SJSA1 (cell line): ENCODE data around the gene SIPA1L3. TPM values are rescaled to one million over a fixed set of nuclear protein-coding genes. Genes with fewer than 3 reads are reported as not detected.

Source experiments
- DNase-seq, 2 experiments: peaks; one replicate each; pipeline ENCODE4 v3.0.0-alpha.2; 2015 to 2020; ENCODE audit warnings: low spot score in 2 of 2, low read depth in 1 of 2
- H3K27ac ChIP-seq: fragments of 250-450 bp; sonication (Bioruptor Pico); 2 replicates; pipeline ENCODE4 v1.5.1; 2020; ENCODE audit warnings: mild to moderate bottlenecking, moderate library complexity
- H3K27me3 ChIP-seq: fragments of 250-450 bp; sonication (Bioruptor Pico); replicated peaks from 2 replicates; pipeline ENCODE4 v1.5.1; 2020; ENCODE audit warnings: mild to moderate bottlenecking, moderate library complexity
- H3K36me3 ChIP-seq: fragments of 250-450 bp; sonication (Bioruptor Pico); 2 replicates; pipeline ENCODE4 v1.5.1; 2020; ENCODE audit warnings: mild to moderate bottlenecking
- H3K4me1 ChIP-seq: fragments of 250-450 bp; sonication (Bioruptor Pico); replicated peaks from 2 replicates; pipeline ENCODE4 v1.6.1; 2021; ENCODE audit warnings: mild to moderate bottlenecking
- H3K4me3 ChIP-seq: fragments of 250-450 bp; sonication (Bioruptor Pico); 2 replicates; pipeline ENCODE4 v1.5.1; 2020; ENCODE audit warnings: mild to moderate bottlenecking
- H3K9me3 ChIP-seq: fragments of 250-450 bp; sonication (Bioruptor Pico); replicated peaks from 2 replicates; pipeline ENCODE4 v1.5.1; 2020; ENCODE audit warnings: mild to moderate bottlenecking
- total RNA-seq: library from RNA; depleted of rRNA; stranded (reverse); fragments of >200 nt; shearing (Covaris generic); gene quantifications from 2 replicates; pipeline ENCODE4 v1.2.3, GENCODE V29; 2014

Gene SIPA1L3
- total RNA-seq, 1 experiment from 2014 or later: 9.3 TPM

GRCh38 chr19:38009650-38010242 lies 102.7 kb downstream of the SIPA1L3 start:
- no peak overlapping the region for H3K4me3 ChIP-seq

DNA sequence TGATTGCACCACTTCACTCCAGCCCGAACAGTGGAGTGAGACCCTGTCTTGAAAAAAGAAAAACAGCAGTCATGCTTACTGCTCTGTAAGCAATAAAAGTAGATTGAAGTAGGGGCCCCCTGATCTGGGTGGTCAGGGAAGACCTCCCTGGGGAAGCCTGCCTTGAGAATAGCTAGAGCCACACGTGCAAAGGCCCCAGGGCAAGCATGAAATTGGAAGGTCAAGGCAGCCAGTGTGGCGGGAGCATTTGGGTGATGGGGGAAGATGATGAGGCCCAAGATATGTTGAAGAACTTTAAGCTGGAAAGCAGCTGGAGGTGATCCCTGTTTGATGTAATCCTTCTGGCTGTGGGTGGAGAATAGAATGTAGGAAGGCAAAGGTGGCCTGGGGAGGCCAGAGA lies 104.4 kb downstream of the SIPA1L3 start:
- H3K27ac ChIP-seq: no peak overlapping the region
- H3K4me3 ChIP-seq: no peak overlapping the region
- H3K36me3 ChIP-seq: peaks cover 5% of the 10 kb centered on the region; the same call in 1 of the 2 replicates
- H3K9me3 ChIP-seq: no peaks in the 10 kb centered on the region
- no peaks in the 10 kb centered on the region for H3K4me1 ChIP-seq
- no peak for DNase-seq
- no peaks in the 10 kb centered on the region for H3K27me3 ChIP-seq

More at GRCh38 chr19:38009650-38010242, 102.7 kb downstream of the SIPA1L3 start:
- no peaks in the 10 kb centered on the region for H3K27me3 ChIP-seq
- no peak overlapping the region for H3K27ac ChIP-seq
- peaks cover 5% of the 10 kb centered on the region; the same call in 1 of the 2 replicates for H3K36me3 ChIP-seq
- H3K9me3 ChIP-seq: no peaks in the 10 kb centered on the region
- no peak for DNase-seq
- peaks cover 9% of the 10 kb centered on the region for H3K4me1 ChIP-seq

DNA sequence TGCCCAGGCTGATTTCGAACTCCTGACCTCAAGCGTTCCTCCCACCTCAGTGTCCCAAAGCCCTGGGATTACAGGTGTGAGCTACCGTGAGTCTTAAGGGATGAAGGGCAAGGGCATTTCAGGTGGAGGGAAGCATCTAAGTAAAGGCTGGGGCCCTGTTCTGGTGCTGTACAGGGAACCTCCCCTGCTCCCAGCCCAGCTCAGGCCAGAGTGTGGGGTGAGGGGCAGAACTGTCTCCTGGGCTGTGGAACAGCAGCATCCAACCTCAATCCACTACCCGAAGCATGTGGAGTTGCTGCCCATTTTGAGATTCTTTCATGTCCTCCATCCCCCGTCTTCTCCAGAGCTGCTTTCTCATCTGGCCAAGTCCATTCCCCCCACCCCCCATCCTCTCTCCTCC lies 105.3 kb downstream of the SIPA1L3 start:
- Histone ChIP-seq H3K27me3 (no peaks in the 10 kb centered on the region), H3K27ac (no peak overlapping the region), H3K4me1 (no peaks in the 10 kb centered on the region), H3K9me3 (no peaks in the 10 kb centered on the region), H3K36me3 (peaks cover 5% of the 10 kb centered on the region; the same call in 1 of the 2 replicates), H3K4me3 (no peak overlapping the region)
- no peak for DNase-seq

DNA sequence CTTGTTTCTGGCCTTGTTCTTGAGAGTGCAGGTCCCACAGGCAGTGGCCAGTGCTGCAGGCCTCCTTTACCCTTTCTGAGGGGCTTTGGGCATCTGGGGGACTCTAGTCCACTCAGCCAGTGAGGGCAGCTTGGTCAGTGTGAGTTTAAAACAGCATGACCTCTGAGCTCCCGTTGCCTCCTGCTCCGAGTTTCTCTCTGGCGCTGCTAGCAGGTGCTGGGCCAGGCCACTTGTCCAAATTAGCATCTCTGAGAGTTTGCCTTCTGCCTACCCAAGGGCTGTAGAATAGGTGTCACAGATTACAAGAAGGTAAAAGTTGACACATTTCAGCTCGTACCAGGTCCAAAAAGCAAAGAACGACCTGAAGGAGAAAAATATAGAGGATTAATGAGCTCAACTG lies 105.9 kb downstream of the SIPA1L3 start:
- Histone ChIP-seq H3K27ac (no peak overlapping the region), H3K36me3 (peaks cover 5% of the 10 kb centered on the region; the same call in 1 of the 2 replicates), H3K4me1 (no peaks in the 10 kb centered on the region), H3K9me3 (no peaks in the 10 kb centered on the region), H3K4me3 (no peak overlapping the region), H3K27me3 (no peaks in the 10 kb centered on the region)
- DNase-seq: no peak

DNA sequence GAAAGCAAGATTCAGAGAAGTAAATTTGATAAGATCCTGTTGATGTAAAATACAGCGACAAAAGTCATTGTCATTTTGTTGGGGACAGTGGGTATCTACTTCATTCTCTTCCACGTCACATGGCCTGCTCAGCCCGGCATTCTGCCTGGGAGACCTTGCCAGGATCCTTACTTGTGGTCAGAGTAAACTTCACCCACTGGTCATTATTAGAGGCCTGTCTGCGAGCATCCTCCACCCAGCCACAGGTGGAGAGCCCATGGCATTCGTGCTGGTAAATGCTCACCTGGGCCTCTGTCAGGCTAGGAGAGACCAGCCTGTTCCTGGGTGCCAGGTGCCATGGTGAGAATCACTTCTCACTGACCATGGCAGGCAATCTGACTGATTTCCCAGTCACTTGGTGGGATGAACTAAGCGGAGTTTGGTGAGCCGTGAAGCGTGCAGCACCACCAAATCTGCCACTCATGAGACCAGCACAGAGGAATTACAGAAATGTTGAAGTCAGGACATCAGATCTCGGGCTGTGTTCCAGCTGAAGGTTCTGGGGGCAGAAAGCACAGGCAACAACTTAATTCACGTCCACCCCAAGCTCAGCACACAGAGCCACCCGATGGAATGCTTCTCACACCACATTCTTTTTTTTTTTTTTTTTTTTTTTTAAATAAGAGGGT lies 107.0 kb downstream of the SIPA1L3 start:
- no peaks in the 10 kb centered on the region for H3K27me3 ChIP-seq
- H3K36me3 ChIP-seq: peaks cover 5% of the 10 kb centered on the region; the same call in 1 of the 2 replicates
- H3K9me3 ChIP-seq: no peaks in the 10 kb centered on the region
- no peak overlapping the region for H3K27ac ChIP-seq
- no peak for DNase-seq
- H3K4me3 ChIP-seq: no peak overlapping the region
- no peaks in the 10 kb centered on the region for H3K4me1 ChIP-seq

- no peak for DNase-seq
- Histone ChIP-seq H3K36me3 (peaks cover 5% of the 10 kb centered on the region; the same call in 1 of the 2 replicates), H3K27ac (no peak overlapping the region), H3K4me3 (no peak overlapping the region), H3K9me3 (no peaks in the 10 kb centered on the region), H3K4me1 (no peaks in the 10 kb centered on the region), H3K27me3 (no peaks in the 10 kb centered on the region)
These were observed 108.2 kb downstream of the SIPA1L3 start for GRCh38 chr19:38015216-38015615.

- Histone ChIP-seq H3K9me3 (no peaks in the 10 kb centered on the region), H3K27ac (no peak overlapping the region), H3K36me3 (peaks cover 3% of the 10 kb centered on the region; the same call in 1 of the 2 replicates), H3K27me3 (no peaks in the 10 kb centered on the region), H3K4me3 (no peak overlapping the region), H3K4me1 (no peaks in the 10 kb centered on the region)
- DNase-seq: no peak
These were observed 108.8 kb downstream of the SIPA1L3 start for GRCh38 chr19:38015761-38016160.

DNA sequence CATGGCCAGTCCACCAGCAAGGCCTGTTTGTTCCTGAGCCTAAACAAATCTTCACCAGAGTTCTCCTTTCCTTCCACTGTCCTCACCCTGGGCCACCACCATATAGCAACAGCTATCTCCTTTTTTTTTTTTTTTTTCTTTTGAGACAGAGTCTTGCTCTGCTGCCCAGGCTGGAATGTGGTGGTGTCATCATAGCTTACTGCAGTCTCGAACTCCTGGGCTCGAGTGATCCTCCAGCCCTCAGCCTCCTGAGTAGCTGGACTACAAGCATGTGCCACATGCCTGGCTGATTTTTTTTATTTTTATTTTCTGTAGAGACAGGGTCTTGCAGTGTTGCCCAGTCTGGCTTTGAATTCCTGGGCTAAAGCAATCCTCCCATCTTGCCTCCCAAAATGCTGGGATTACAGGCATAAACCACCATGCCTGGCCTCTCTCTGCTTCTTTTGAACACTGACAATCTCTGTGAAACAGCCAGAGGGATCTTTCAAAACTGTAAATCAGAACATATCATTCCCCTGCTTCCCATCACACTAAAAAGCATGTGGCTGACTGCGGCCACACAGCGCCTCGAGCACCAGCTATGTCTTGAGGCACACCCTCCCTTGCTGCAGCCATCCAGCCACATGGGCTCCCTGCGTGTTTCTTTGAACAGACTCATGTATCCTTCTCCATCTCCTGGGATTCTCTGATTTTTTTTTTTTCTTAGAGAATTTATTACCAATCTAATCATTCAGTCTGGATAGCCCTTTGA lies 110.6 kb downstream of the SIPA1L3 start:
- H3K4me1 ChIP-seq: no peaks in the 10 kb centered on the region
- H3K4me3 ChIP-seq: no peak overlapping the region
- H3K27me3 ChIP-seq: no peaks in the 10 kb centered on the region
- H3K36me3 ChIP-seq: no peaks in the 10 kb centered on the region
- no peak overlapping the region for H3K27ac ChIP-seq
- no peak for DNase-seq
- H3K9me3 ChIP-seq: no peaks in the 10 kb centered on the region

- Histone ChIP-seq H3K27ac (no peak overlapping the region), H3K27me3 (no peaks in the 10 kb centered on the region), H3K4me3 (no peak overlapping the region), H3K4me1 (peaks cover 7% of the 10 kb centered on the region; the same call in 1 of the 2 replicates), H3K9me3 (no peaks in the 10 kb centered on the region), H3K36me3 (no peaks in the 10 kb centered on the region)
- no peak for DNase-seq
These were observed 111.8 kb downstream of the SIPA1L3 start for GRCh38 chr19:38018694-38019395.

GRCh38 chr19:38019396-38019724 lies 112.4 kb downstream of the SIPA1L3 start:
- Histone ChIP-seq H3K36me3 (no peaks in the 10 kb centered on the region), H3K4me3 (no peak overlapping the region), H3K27ac (no peak overlapping the region), H3K9me3 (no peaks in the 10 kb centered on the region), H3K4me1 (peaks cover 7% of the 10 kb centered on the region; the same call in 1 of the 2 replicates), H3K27me3 (no peaks in the 10 kb centered on the region)
- DNase-seq: no peak

DNA sequence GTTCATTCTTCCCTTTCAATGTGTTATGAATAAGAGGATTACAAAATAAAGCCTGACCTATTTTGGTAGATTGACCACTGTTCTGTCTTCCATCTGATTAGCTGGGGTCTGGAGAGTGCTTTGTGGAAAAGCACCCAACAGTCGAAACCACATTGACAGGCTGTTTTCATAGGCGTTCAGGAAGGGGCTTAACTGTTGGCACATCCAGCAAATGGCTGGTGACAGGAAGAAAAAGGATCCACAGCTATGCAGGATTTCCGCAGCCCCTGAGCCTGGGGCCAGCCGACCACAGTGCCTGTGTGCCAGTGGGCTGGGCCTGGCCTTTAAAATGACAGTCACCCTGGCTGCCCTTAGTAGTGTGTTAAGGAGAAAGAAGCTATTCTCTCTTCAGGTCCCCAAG lies 113.3 kb downstream of the SIPA1L3 start:
- Histone ChIP-seq H3K27me3 (no peaks in the 10 kb centered on the region), H3K36me3 (no peaks in the 10 kb centered on the region), H3K9me3 (no peaks in the 10 kb centered on the region), H3K27ac (no peak overlapping the region), H3K4me3 (no peak overlapping the region), H3K4me1 (peaks cover 7% of the 10 kb centered on the region; the same call in 1 of the 2 replicates)
- no peak for DNase-seq

DNA sequence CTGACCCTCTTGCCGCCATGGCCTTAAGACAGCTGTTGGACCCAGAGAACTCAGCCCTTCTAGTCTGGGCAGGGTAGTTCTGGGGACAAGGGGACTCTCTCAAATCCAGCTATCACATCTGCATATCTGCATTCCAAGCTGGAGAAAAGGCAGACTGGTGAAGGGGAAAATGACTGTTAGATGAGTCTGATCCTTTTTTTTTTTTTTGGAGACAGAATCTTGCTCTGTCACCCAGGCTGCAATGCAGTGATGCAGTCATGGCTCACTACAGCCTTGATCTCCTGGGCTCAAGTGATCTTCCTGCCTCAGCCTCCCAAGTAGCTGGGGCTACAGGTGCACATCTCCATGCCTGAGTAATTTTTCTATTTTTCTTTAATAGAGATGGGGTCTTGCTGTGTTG lies 114.3 kb downstream of the SIPA1L3 start:
- H3K36me3 ChIP-seq: no peaks in the 10 kb centered on the region
- no peak overlapping the region for H3K27ac ChIP-seq
- H3K4me3 ChIP-seq: no peak overlapping the region
- no peaks in the 10 kb centered on the region for H3K9me3 ChIP-seq
- no peaks in the 10 kb centered on the region for H3K27me3 ChIP-seq
- no peak for DNase-seq
- H3K4me1 ChIP-seq: peaks cover 7% of the 10 kb centered on the region; the same call in 1 of the 2 replicates

DNA sequence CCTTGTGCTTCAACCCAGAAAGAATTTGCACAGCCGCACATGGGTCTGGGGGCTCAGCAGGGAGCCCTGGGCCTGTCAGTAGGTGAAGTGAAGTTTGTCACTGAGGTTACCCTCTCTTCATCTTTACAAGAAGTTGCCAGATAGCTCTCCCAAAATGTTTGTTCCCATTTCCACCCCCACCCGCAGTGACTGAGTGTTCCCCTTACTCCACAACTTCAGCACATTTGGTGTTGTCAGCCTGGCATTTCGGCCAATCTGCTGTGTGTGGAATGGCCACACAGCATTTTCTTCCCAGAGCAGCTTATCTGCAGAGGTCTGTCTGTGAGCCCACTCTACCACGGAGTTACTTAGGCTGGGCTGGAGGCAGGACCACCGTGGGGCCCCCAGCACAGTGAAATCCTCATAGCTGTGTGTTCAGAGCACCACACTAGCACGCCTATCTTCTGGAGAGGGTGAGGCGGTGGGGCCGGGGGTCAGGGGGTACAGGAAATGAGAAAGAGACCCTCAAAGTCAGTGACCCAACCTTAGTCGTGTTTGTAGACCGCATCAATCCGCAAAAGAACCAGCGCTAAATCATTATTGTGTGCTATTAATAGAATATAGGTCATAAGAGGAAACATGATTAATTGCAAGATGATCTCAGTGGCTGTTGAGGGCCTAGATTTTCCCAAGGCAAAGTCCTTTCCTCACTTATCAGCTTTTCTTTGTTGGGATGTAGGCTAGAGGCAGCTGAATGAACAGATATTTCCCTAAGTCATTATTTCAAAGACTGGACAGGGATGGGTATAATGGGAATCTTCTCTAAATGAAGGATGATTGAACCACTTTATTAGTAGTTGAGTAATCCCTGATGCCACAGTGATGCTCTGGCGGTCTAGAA lies 116.0 kb downstream of the SIPA1L3 start:
- DNase-seq: no peak
- Histone ChIP-seq H3K4me1 (peaks cover 7% of the 10 kb centered on the region; the same call in 1 of the 2 replicates), H3K27me3 (no peaks in the 10 kb centered on the region), H3K27ac (no peak overlapping the region), H3K4me3 (no peak overlapping the region), H3K36me3 (no peaks in the 10 kb centered on the region), H3K9me3 (no peaks in the 10 kb centered on the region)
